H1 (cell line): Measurements from ENCODE around the gene NCKAP1. TPM values are rescaled to one million over a fixed set of nuclear protein-coding genes. Genes with fewer than 3 reads are reported as not detected.

Source experiments
- CTCF ChIA-PET: fragments of 300-600 bp; sonication (Branson Sonifier 250); formaldehyde crosslinking; loops from one replicate; lab custom pipeline; 2021; ENCODE audit not compliant: partially characterized antibody; lab: Charles Lee
- POLR2A ChIA-PET: fragments of 300-600 bp; sonication (Branson Sonifier 250); formaldehyde crosslinking; loops from one replicate; lab custom pipeline; 2021; ENCODE audit warnings: inconsistent platforms; ENCODE audit not compliant: partially characterized antibody; lab: Charles Lee
- DNase-seq, 2 experiments: peaks; one replicate each; pipeline versions ENCODE4 v3.0.0 to v3.0.0-alpha.2; 2010 to 2022; ENCODE audit warnings: low spot score in 2 of 2, low read depth in 1 of 2, mixed read lengths in 1 of 2
- FAIRE-seq: peaks from 2 replicates; lab custom pipeline; 2011; peaks lifted over from hg19 to GRCh38; lab: Jason Lieb, UNC
- H2AFZ ChIP-seq: 2 replicates; pipeline ENCODE4 v1.8.1; 2012; ENCODE audit warnings: low read length, inconsistent platforms
- H2AK5ac ChIP-seq: 2 replicates; pipeline ENCODE4 v1.6.1; 2013; ENCODE audit warnings: low read depth, low read length
- H2BK120ac ChIP-seq: replicated peaks from 2 replicates; pipeline ENCODE3; 2013; ENCODE audit warnings: low read depth, low read length, inconsistent platforms
- H2BK12ac ChIP-seq: 2 replicates; pipeline ENCODE4 v1.6.1; 2013; ENCODE audit warnings: low read depth, low read length
- H2BK15ac ChIP-seq: 2 replicates; pipeline ENCODE4 v1.6.1; 2013; ENCODE audit warnings: low read length
- H2BK20ac ChIP-seq: 2 replicates; pipeline ENCODE4 v1.6.1; 2013; ENCODE audit warnings: low read length
- H2BK5ac ChIP-seq: 2 replicates; pipeline ENCODE4 v1.6.1; 2013; ENCODE audit warnings: low read depth, low read length
- H3K14ac ChIP-seq: 2 replicates; pipeline ENCODE4 v1.6.1; 2013; ENCODE audit warnings: inconsistent platforms; ENCODE audit not compliant: insufficient read length
- H3K18ac ChIP-seq: 2 replicates; pipeline ENCODE4 v1.6.1; 2013; ENCODE audit warnings: low read length; ENCODE audit errors: extremely low read depth
- H3K23ac ChIP-seq: 2 replicates; pipeline ENCODE4 v1.6.1; 2013; ENCODE audit warnings: inconsistent platforms; ENCODE audit not compliant: insufficient read length
- H3K23me2 ChIP-seq: 2 replicates; pipeline ENCODE4 v1.6.1; 2013; ENCODE audit warnings: low read depth, low read length
- H3K27ac ChIP-seq: 2 replicates; pipeline ENCODE4 v1.6.1; 2011; ENCODE audit warnings: low read depth, low read length, inconsistent platforms
- H3K27me3 ChIP-seq, 4 experiments: replicated peaks in 1 of 4; 1 replicate in 1 of 4; 2 replicates in 3 of 4; pipeline versions ENCODE4 v1.6.1 to v1.8.1; 2011 to 2013; ENCODE audit warnings: low read length in 3 of 4, mild to moderate bottlenecking in 3 of 4, inconsistent platforms in 2 of 4, mixed read lengths in 2 of 4, moderate library complexity in 1 of 4; ENCODE audit not compliant: control insufficient read depth in 3 of 4, insufficient read depth in 3 of 4; ENCODE audit errors: extremely low read depth in 1 of 4
- H3K36me3 ChIP-seq, 4 experiments: 2 replicates each; pipeline versions ENCODE4 v1.6.1 to v1.8.1; 2011 to 2013; ENCODE audit warnings: mild to moderate bottlenecking in 4 of 4, low read length in 3 of 4, moderate library complexity in 2 of 4, control low read depth in 1 of 4, inconsistent platforms in 1 of 4; ENCODE audit not compliant: insufficient read depth in 4 of 4, control insufficient read depth in 2 of 4
- H3K4ac ChIP-seq: replicated peaks from 2 replicates; pipeline ENCODE3; 2013; ENCODE audit warnings: low read length, low read depth, mixed read lengths, inconsistent platforms; ENCODE audit not compliant: insufficient read length
- H3K4me1 ChIP-seq, 4 experiments: replicated peaks in 1 of 4; 1 replicate in 1 of 4; 2 replicates in 3 of 4; pipeline versions ENCODE4 v1.6.1 to v1.8.1; 2011 to 2013; ENCODE audit warnings: low read length in 3 of 4, inconsistent platforms in 2 of 4, mixed read lengths in 1 of 4; ENCODE audit not compliant: insufficient read depth in 4 of 4, control insufficient read depth in 3 of 4
- H3K4me2 ChIP-seq, 2 experiments: 2 replicates each; pipeline versions ENCODE4 v1.6.1 to v1.8.1; 2011 to 2013; ENCODE audit warnings: low read depth in 2 of 2, low read length in 2 of 2, control low read depth in 1 of 2, inconsistent platforms in 1 of 2, mild to moderate bottlenecking in 1 of 2; ENCODE audit not compliant: insufficient read depth in 1 of 2
- H3K4me3 ChIP-seq, 4 experiments: fragments of 200-600, 300-600 bp in 1 of 4; sonication (generic), shearing (Covaris generic), sonication (Bioruptor Twin) in 1 of 4; 2 replicates each; pipeline versions ENCODE4 v1.5.1 to v1.8.1; 2011 to 2016; ENCODE audit warnings: low read length in 4 of 4, low read depth in 3 of 4, control low read depth in 2 of 4, inconsistent platforms in 2 of 4, mild to moderate bottlenecking in 2 of 4, mixed read lengths in 1 of 4, moderate library complexity in 1 of 4; ENCODE audit not compliant: insufficient read depth in 2 of 4; ENCODE audit errors: extremely low read depth in 1 of 4
- H3K56ac ChIP-seq: replicated peaks from 2 replicates; pipeline ENCODE3; 2013; ENCODE audit warnings: low read depth, mild to moderate bottlenecking, mixed read lengths, low read length, inconsistent platforms; ENCODE audit not compliant: insufficient read length
- H3K79me1 ChIP-seq: 2 replicates; pipeline ENCODE4 v1.6.1; 2013; ENCODE audit warnings: low read depth, low read length, control low read depth
- H3K79me2 ChIP-seq, 2 experiments: 2 replicates each; pipeline versions ENCODE4 v1.6.1 to v1.8.1; 2012 to 2013; ENCODE audit warnings: low read length in 2 of 2, mild to moderate bottlenecking in 2 of 2, inconsistent platforms in 1 of 2; ENCODE audit not compliant: insufficient read depth in 2 of 2, control insufficient read depth in 1 of 2
- H3K9ac ChIP-seq, 4 experiments: replicated peaks in 1 of 4; 1 replicate in 1 of 4; 2 replicates in 3 of 4; pipeline versions ENCODE4 v1.6.1 to v1.8.1; 2011 to 2013; ENCODE audit warnings: low read depth in 3 of 4, low read length in 3 of 4, control low read depth in 2 of 4, mild to moderate bottlenecking in 2 of 4, moderate library complexity in 2 of 4, inconsistent platforms in 1 of 4; ENCODE audit errors: extremely low read depth in 1 of 4
- H3K9me3 ChIP-seq, 2 experiments: 2 replicates each; pipeline versions ENCODE4 v1.6.1 to v1.8.1; 2012 to 2013; ENCODE audit warnings: mild to moderate bottlenecking in 2 of 2, moderate library complexity in 2 of 2, control low read depth in 1 of 2, inconsistent platforms in 1 of 2, low read depth in 1 of 2, low read length in 1 of 2, mixed read lengths in 1 of 2; ENCODE audit not compliant: insufficient read depth in 2 of 2
- H4K20me1 ChIP-seq, 2 experiments: replicated peaks in 1 of 2; 2 replicates each; pipeline versions ENCODE3 to v1.8.1; 2011 to 2013; ENCODE audit warnings: inconsistent platforms in 2 of 2, low read length in 2 of 2, mild to moderate bottlenecking in 1 of 2; ENCODE audit not compliant: insufficient read depth in 2 of 2, control insufficient read depth in 1 of 2
- H4K5ac ChIP-seq: 2 replicates; pipeline ENCODE4 v1.6.1; 2013; ENCODE audit warnings: low read length, low read depth, mixed read lengths, inconsistent platforms; ENCODE audit not compliant: insufficient read length
- H4K8ac ChIP-seq: 2 replicates; pipeline ENCODE4 v1.8.0; 2013; ENCODE audit warnings: mild to moderate bottlenecking, moderate library complexity, low read length, inconsistent platforms; ENCODE audit not compliant: insufficient read depth; ENCODE audit errors: extremely low read depth
- H4K91ac ChIP-seq: replicated peaks from 2 replicates; pipeline ENCODE3; 2013; ENCODE audit warnings: low read length, mixed read lengths, inconsistent platforms; ENCODE audit not compliant: insufficient read length
- ATF3 ChIP-seq: IDR thresholded peaks from 2 replicates; pipeline ENCODE4 v1.6.1; 2011; ENCODE audit warnings: low read depth, mild to moderate bottlenecking, low read length; ENCODE audit not compliant: insufficient read depth
- EP300 ChIP-seq, 2 experiments: IDR thresholded peaks; 1 replicate in 1 of 2; 2 replicates in 1 of 2; pipeline ENCODE4 v1.6.1; 2011 to 2012; ENCODE audit warnings: low read depth in 2 of 2, low read length in 2 of 2, mild to moderate bottlenecking in 2 of 2, borderline replicate concordance in 1 of 2, inconsistent platforms in 1 of 2, moderate library complexity in 1 of 2
- SAP30 ChIP-seq: fragments of 300-600 bp; sonication (generic); IDR thresholded peaks from 2 replicates; pipeline ENCODE4 v1.7.1; 2012; ENCODE audit warnings: low read length, moderate library complexity, mild to moderate bottlenecking, inconsistent platforms; ENCODE audit not compliant: insufficient read depth, insufficient replicate concordance
- SIX5 ChIP-seq: IDR thresholded peaks from 2 replicates; pipeline ENCODE4 v1.6.1; 2011; ENCODE audit warnings: mild to moderate bottlenecking, low read depth, low read length
- SP1 ChIP-seq: IDR thresholded peaks from 2 replicates; pipeline ENCODE4 v1.6.1; 2011; ENCODE audit warnings: low read depth, low read length
- TBP ChIP-seq: IDR thresholded peaks from 2 replicates; pipeline ENCODE4 v1.6.1; 2011; ENCODE audit warnings: low read depth, low read length, improper control_type of control experiment
- WGBS, 2 experiments: shearing (Covaris generic) in 1 of 2; methylation state at CpG; one replicate each; pipeline versions ENCODE4 v1.1.6 to v1.1.7; 2013 to 2015; ENCODE audit warnings: low lambda C conversion rate in 2 of 2, mixed read lengths in 2 of 2, inconsistent platforms in 1 of 2, low coverage in 1 of 2, missing lambda C conversion rate in 1 of 2; ENCODE audit not compliant: insufficient replicate concordance in 2 of 2, insufficient coverage in 1 of 2, insufficient read length in 1 of 2; ENCODE audit errors: extremely low coverage in 1 of 2, missing lambda C conversion rate in 1 of 2; 5-methylcytosine and 5-hydroxymethylcytosine counted together
- polyA plus RNA-seq, 7 experiments: library from polyadenylated mRNA; depleted of rRNA in 3 of 7; stranded (reverse) in 5 of 7; unstranded in 2 of 7; fragments of >200 nt in 5 of 7; fragments of 200-250 nt in 2 of 7; gene quantifications; 1 replicate in 5 of 7; 2 replicates in 1 of 7; 4 replicates in 1 of 7; pipeline versions ENCODE4 v1.2.1 to v1.2.3, GENCODE V29; 2011 to 2013; ENCODE audit warnings: missing spikeins in 2 of 7, mixed read lengths in 2 of 7
- total RNA-seq: library from RNA; stranded (reverse); fragmentation: NEBNext Ultra II Directional; extraction: Animal tissue kit (Norgen Biotek cat#: 25700); gene quantifications from 2 replicates; pipeline ENCODE4 v1.2.1, GENCODE V29; 2021

NCKAP1 gene
- total and polyA plus RNA-seq, 2 of the 8 experiments (the other 6 are each of a cell fraction or from before 2014, with no cell fraction given), result 90.8 to 173 TPM

DNA sequence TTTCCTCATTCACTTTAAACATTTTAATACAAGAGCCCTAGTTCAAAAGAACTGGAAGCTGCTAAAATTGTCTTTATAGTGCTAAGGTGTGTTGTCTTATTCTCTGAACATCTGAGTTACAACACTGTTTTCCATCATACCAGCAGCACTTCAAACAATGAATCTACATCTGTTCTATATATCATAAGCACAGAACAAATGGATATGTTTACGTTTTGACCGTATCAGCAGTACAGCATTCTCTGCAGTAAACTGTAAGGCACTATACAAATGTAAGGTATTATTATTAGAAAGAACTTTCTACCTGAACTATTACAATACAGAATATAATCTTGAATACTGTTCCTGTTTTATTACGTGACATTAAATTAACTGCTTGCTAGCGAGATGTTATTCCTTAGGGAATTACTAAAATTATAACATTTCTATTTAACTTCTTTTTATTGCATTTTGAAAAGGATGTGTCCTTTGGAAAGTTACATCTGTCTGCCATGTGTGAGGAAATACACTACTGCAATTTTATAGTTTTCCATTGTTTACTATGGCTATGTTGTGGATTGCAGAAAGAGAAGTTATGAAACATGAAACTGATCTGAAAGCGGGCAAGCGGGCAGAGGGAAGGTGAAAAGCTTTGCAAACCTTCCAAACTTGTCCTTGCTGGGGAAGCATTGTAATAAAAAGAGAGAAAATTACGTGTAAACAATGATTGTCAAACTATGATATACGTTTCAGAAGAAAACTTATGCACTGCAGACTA, 13.7 kb downstream of the NCKAP1 start:
- H4K20me1 ChIP-seq, result peaks cover 4 to 6% of the 10 kb centered on the region in 2 experiments
- POLR2A ChIA-PET, result interaction anchor here (0.6 to 1.8 kb wide), 2 partner anchors 8 to 114 kb away, joined by 4 read pairs; no protein-coding TSS in a partner anchor
- TF ChIP-seq SP1, result no peak
- TF ChIP-seq EP300 (IDR thresholded peaks at IDR 0.05; ENCODE audit: borderline replicate concordance in 1 of 2, low read depth in 2 of 2, low read length in 2 of 2), result no peak
- no peak for TF ChIP-seq ATF3
- no peak for TF ChIP-seq TBP
- no peak for TF ChIP-seq SIX5
- no peak for TF ChIP-seq SAP30

More for the DNA sequence above, 13.7 kb downstream of the NCKAP1 start:
- FAIRE-seq (no peak), DNase-seq (no peak)
- no peak overlapping the region for H3K27ac ChIP-seq
- H3K79me2 ChIP-seq, result peaks cover 4 to 100% of the 10 kb centered on the region in 2 experiments
- H3K27me3 ChIP-seq, result no peaks in the 10 kb centered on the region
- no peak overlapping the region for H4K8ac ChIP-seq
- 83% methylated on average over 8 of the region's 8 CpGs; no CpG with 5 or more reads in 1 of the 2 experiments for WGBS, 2 experiments
- CTCF ChIA-PET, result no interaction called here
- H3K4me3 ChIP-seq, result no peak overlapping the region
- H4K91ac ChIP-seq, result no peak overlapping the region
- no peak overlapping the region for H4K5ac ChIP-seq
- H3K4me2 ChIP-seq, result no peak overlapping the region
- H3K18ac ChIP-seq, result no peak overlapping the region
- no peak overlapping the region for H2BK12ac ChIP-seq
- no peak overlapping the region for H2BK15ac ChIP-seq
- H3K4me1 ChIP-seq, result no peaks in the 10 kb centered on the region; a peak in 2 of 7 replicates
- H3K9ac ChIP-seq, result no peak overlapping the region
- no peak overlapping the region for H3K23ac ChIP-seq
- H2AFZ ChIP-seq, result no peak overlapping the region
- H2AK5ac ChIP-seq, result no peak overlapping the region
- no peaks in the 10 kb centered on the region for H3K9me3 ChIP-seq
- H3K14ac ChIP-seq, result no peak overlapping the region
- H3K36me3 ChIP-seq, result peaks cover 0 to 23% (median 11%) of the 10 kb centered on the region in 4 experiments; a peak in 3 of 8 replicates
- no peak overlapping the region for H2BK20ac ChIP-seq
- H3K56ac ChIP-seq, result no peak overlapping the region
- no peak overlapping the region for H2BK5ac ChIP-seq
- H3K23me2 ChIP-seq, result no peaks in the 10 kb centered on the region
- H3K79me1 ChIP-seq, result no peaks in the 10 kb centered on the region
- no peak overlapping the region for H3K4ac ChIP-seq
- H2BK120ac ChIP-seq, result no peak overlapping the region
